IMR-90 (cell line): ENCODE results near the gene CORO1C. TPM values are rescaled to one million over a fixed set of nuclear protein-coding genes. Genes with fewer than 3 reads are reported as not detected.
A peak's percentile ranks its signal among the peaks of the same experiment; 100 is the strongest.

Experiments
- ATAC-seq: fragments of 200-7000 bp; cut with Tn5 transposase; 2 replicates; pipeline ENCODE4 v1.9.1; 2020; ENCODE audit warnings: low read depth, mild to moderate bottlenecking, moderate library complexity
- BruUV-seq: library from RNA; stranded (reverse); fragments of 400-500 nt; replicated peaks from 2 replicates; lab custom pipeline; 2021; lab: Mats Ljungman, UMichigan
- CTCF ChIA-PET: fragments of 300-600 bp; formaldehyde crosslinking; extraction: SDS; loops from one replicate; lab custom pipeline; 2021; ENCODE audit warnings: antibody characterized with exemption; lab: Yijun Ruan, JAX
- POLR2A ChIA-PET: fragments of 300-600 bp; sonication (Branson Sonifier 250); formaldehyde crosslinking; loops from one replicate; lab custom pipeline; 2022; ENCODE audit warnings: antibody characterized with exemption; ENCODE audit not compliant: unreplicated experiment; lab: Charles Lee
- DNase-seq: peaks from one replicate; pipeline ENCODE4 v3.0.0; 2013
- H2AFZ ChIP-seq: replicated peaks from 2 replicates; pipeline ENCODE3; 2013; ENCODE audit warnings: low read length, mild to moderate bottlenecking; ENCODE audit not compliant: poor library complexity
- H2AK5ac ChIP-seq: 2 replicates; pipeline ENCODE4 v1.6.1; 2013; ENCODE audit warnings: low read depth, low read length, inconsistent platforms
- H2AK9ac ChIP-seq: replicated peaks from 2 replicates; pipeline ENCODE3; 2013; ENCODE audit warnings: mild to moderate bottlenecking, low read depth, low read length, moderate library complexity; ENCODE audit not compliant: poor library complexity
- H2BK120ac ChIP-seq: 2 replicates; pipeline ENCODE4 v1.6.1; 2013; ENCODE audit warnings: low read depth, low read length, inconsistent platforms
- H2BK15ac ChIP-seq: 3 replicates; pipeline ENCODE4 v1.6.1; 2013; ENCODE audit warnings: low read depth, low read length, inconsistent platforms
- H2BK20ac ChIP-seq: 2 replicates; pipeline ENCODE4 v1.6.1; 2013; ENCODE audit warnings: low read depth, mild to moderate bottlenecking, inconsistent platforms, low read length, moderate library complexity
- H2BK5ac ChIP-seq: 2 replicates; pipeline ENCODE4 v1.6.1; 2013; ENCODE audit warnings: mild to moderate bottlenecking, low read depth, low read length, inconsistent platforms; ENCODE audit not compliant: poor library complexity, severe bottlenecking
- H3K14ac ChIP-seq: replicated peaks from 2 replicates; pipeline ENCODE4 v1.6.1; 2013; ENCODE audit warnings: low read depth, low read length, inconsistent platforms
- H3K18ac ChIP-seq: 2 replicates; pipeline ENCODE4 v1.6.1; 2013; ENCODE audit warnings: low read depth, low read length, control low read depth
- H3K23ac ChIP-seq: 2 replicates; pipeline ENCODE4 v1.6.1; 2013; ENCODE audit warnings: low read depth, low read length, inconsistent platforms
- H3K27ac ChIP-seq: 2 replicates; pipeline ENCODE4 v1.5.1; 2013; ENCODE audit warnings: mild to moderate bottlenecking, control low read depth, low read length; ENCODE audit not compliant: insufficient read depth
- H3K27me3 ChIP-seq: 2 replicates; pipeline ENCODE4 v1.6.1; 2013; ENCODE audit warnings: low read length; ENCODE audit not compliant: control insufficient read depth, insufficient read depth
- H3K36me3 ChIP-seq: 2 replicates; pipeline ENCODE4 v1.6.1; 2013; ENCODE audit warnings: low read length, mixed read lengths; ENCODE audit not compliant: control insufficient read depth, insufficient read depth
- H3K4ac ChIP-seq: 2 replicates; pipeline ENCODE4 v1.6.1; 2013; ENCODE audit warnings: low read depth, low read length, inconsistent platforms
- H3K4me1 ChIP-seq: 2 replicates; pipeline ENCODE4 v1.6.1; 2013; ENCODE audit warnings: low read length, mixed read lengths; ENCODE audit not compliant: control insufficient read depth, insufficient read depth
- H3K4me2 ChIP-seq: 2 replicates; pipeline ENCODE4 v1.6.1; 2013; ENCODE audit warnings: low read depth, mild to moderate bottlenecking, control low read depth, low read length, moderate library complexity
- H3K4me3 ChIP-seq: 2 replicates; pipeline ENCODE4 v1.5.1; 2013; ENCODE audit warnings: low read depth, mild to moderate bottlenecking, control low read depth, low read length, moderate library complexity; ENCODE audit not compliant: insufficient read depth
- H3K56ac ChIP-seq: 2 replicates; pipeline ENCODE4 v1.6.1; 2013; ENCODE audit warnings: low read length, inconsistent platforms; ENCODE audit not compliant: insufficient read depth; ENCODE audit errors: extremely low read depth
- H3K79me1 ChIP-seq, 2 experiments: 2 replicates each; pipeline ENCODE4 v1.6.1; 2013; ENCODE audit warnings: low read length in 2 of 2, inconsistent platforms in 1 of 2, low read depth in 1 of 2
- H3K9ac ChIP-seq: 2 replicates; pipeline ENCODE4 v1.6.1; 2013; ENCODE audit warnings: low read depth, low read length, control low read depth
- H3K9me1 ChIP-seq: 2 replicates; pipeline ENCODE4 v1.6.1; 2013; ENCODE audit warnings: low read length, inconsistent platforms; ENCODE audit not compliant: insufficient read depth
- H3K9me3 ChIP-seq: 2 replicates; pipeline ENCODE4 v1.6.1; 2013; ENCODE audit warnings: low read length; ENCODE audit not compliant: control insufficient read depth, insufficient read depth
- H4K20me1 ChIP-seq: 2 replicates; pipeline ENCODE4 v1.6.1; 2013; ENCODE audit warnings: low read length, inconsistent platforms; ENCODE audit not compliant: insufficient read depth
- H4K5ac ChIP-seq: 2 replicates; pipeline ENCODE4 v1.6.1; 2013; ENCODE audit warnings: mild to moderate bottlenecking, low read depth, low read length, control low read depth
- H4K8ac ChIP-seq, 2 experiments: 2 replicates each; pipeline ENCODE4 v1.6.1; 2013; ENCODE audit warnings: low read depth in 2 of 2, low read length in 2 of 2, control low read depth in 1 of 2, inconsistent platforms in 1 of 2
- H4K91ac ChIP-seq: 2 replicates; pipeline ENCODE4 v1.6.1; 2013; ENCODE audit warnings: low read depth, low read length, inconsistent platforms; ENCODE audit not compliant: insufficient read depth
- BHLHE40 ChIP-seq: fragments of 150-350 bp; IDR thresholded peaks from 2 replicates; pipeline ENCODE4 v1.6.1; 2016; ENCODE audit warnings: mild to moderate bottlenecking, low read depth, low read length
- CEBPB ChIP-seq: IDR thresholded peaks from 2 replicates; pipeline ENCODE4 v1.6.1; 2012; ENCODE audit warnings: low read depth, low read length, improper control_type of control experiment
- MAZ ChIP-seq: IDR thresholded peaks from 2 replicates; pipeline ENCODE4 v1.6.1; 2012; ENCODE audit warnings: low read depth, mild to moderate bottlenecking, low read length, improper control_type of control experiment, moderate library complexity, borderline replicate concordance
- NFE2L2 ChIP-seq: fragments of 150-350 bp; IDR thresholded peaks from 2 replicates; pipeline ENCODE4 v1.6.1; 2016; ENCODE audit warnings: low read depth, mild to moderate bottlenecking, low read length
- RAD21 ChIP-seq: IDR thresholded peaks from 2 replicates; pipeline ENCODE4 v1.6.1; 2012; ENCODE audit warnings: low read length, improper control_type of control experiment
- RCOR1 ChIP-seq: IDR thresholded peaks from 2 replicates; pipeline ENCODE4 v1.6.1; 2012; ENCODE audit warnings: mild to moderate bottlenecking, low read length, improper control_type of control experiment; ENCODE audit not compliant: insufficient replicate concordance
- USF2 ChIP-seq: fragments of 150-350 bp; IDR thresholded peaks from 2 replicates; pipeline ENCODE4 v1.6.1; 2017; ENCODE audit warnings: mild to moderate bottlenecking, antibody characterized with exemption, low read length, low read depth
- WGBS, 2 experiments: methylation state at CpG; one replicate each; pipeline versions ENCODE4 v1.1.5 to v1.1.7; 2013; ENCODE audit warnings: missing lambda C conversion rate in 2 of 2; ENCODE audit not compliant: insufficient read length in 1 of 2; ENCODE audit errors: extremely low coverage in 2 of 2; 5-methylcytosine and 5-hydroxymethylcytosine counted together
- dilution Hi-C: fragments of 300-500 bp; cut with HindIII; formaldehyde crosslinking; loops from one replicate; pipeline ENCODE4 v1.14.3; 2018; ENCODE audit warnings: low sequenced_read_pairs; ENCODE audit not compliant: unreplicated experiment
- in situ Hi-C: fragments of 300-500 bp; cut with MboI; formaldehyde crosslinking; loops from 3 replicates; pipeline ENCODE4 v1.14.3; 2019; ENCODE audit warnings: low sequenced_read_pairs, inconsistent platforms, mixed read lengths
- intact Hi-C: fragments of 100-400 bp; cut with micrococcal nuclease; formaldehyde crosslinking; loops from 2 replicates; pipeline ENCODE4 v1.10.0; 2022
- polyA plus RNA-seq, 3 experiments: library from polyadenylated mRNA; depleted of rRNA; stranded (reverse); fragments of >200 nt; gene quantifications; 2 replicates each; pipeline ENCODE4 v1.2.3, GENCODE V29; 2012; ENCODE audit warnings: low replicate concordance in 1 of 3
- total RNA-seq: library from RNA; depleted of rRNA; stranded (reverse); fragments of >200 nt; gene quantifications from 2 replicates; pipeline ENCODE4 v1.2.3, GENCODE V29; 2012
- TF ChIP-seq, protein P1 (sequence below): fragments of 150-350 bp; IDR thresholded peaks from 2 replicates; pipeline ENCODE4 v1.6.1; 2016; ENCODE audit warnings: low read depth, mild to moderate bottlenecking, low read length, moderate library complexity, borderline replicate concordance

The CORO1C gene
- total and polyA plus RNA-seq, 2 of the 4 experiments (the other 2 are of a cell fraction) = 675 to 1,100 TPM

- 100% methylated on average over 1 of the region's 6 CpGs; no CpG with 5 or more reads in 1 of the 2 experiments for WGBS, 2 experiments
- Histone ChIP-seq H3K9me3 (no peaks in the 10 kb centered on the region), H4K8ac (peak overlapping the region in 1 of 2 experiments; percentile 62; a peak in 2 of 4 replicates), H3K4me2 (peak overlapping the region; percentile 14), H2AFZ (no peak overlapping the region), H2BK20ac (peak overlapping the region; percentile 35; the same call in 1 of the 2 replicates), H2AK5ac (peak overlapping the region; percentile 77; the same call in 1 of the 2 replicates), H2BK5ac (peak overlapping the region; percentile 74), H4K20me1 (peaks cover 58% of the 10 kb centered on the region), H3K56ac (no peak overlapping the region), H3K27ac (peak overlapping the region; percentile 90; the same call in 1 of the 2 replicates), H3K23ac (peak overlapping the region; percentile 75), H3K79me1 (peaks cover 4 to 27% of the 10 kb centered on the region in 2 experiments; a peak in 3 of 4 replicates), H3K27me3 (no peaks in the 10 kb centered on the region), H4K91ac (no peak overlapping the region; the same call in 1 of the 2 replicates), H2AK9ac (no peak overlapping the region), H2BK120ac (peak overlapping the region; percentile 10), H3K18ac (peak overlapping the region; percentile 69), H3K9ac (peak overlapping the region; percentile 31; the same call in 1 of the 2 replicates), H3K4me3 (no peak overlapping the region), H4K5ac (peak overlapping the region; percentile 52), H3K36me3 (peaks cover 4% of the 10 kb centered on the region), H3K9me1 (peaks cover 8% of the 10 kb centered on the region), H2BK15ac (no peak overlapping the region), H3K4me1 (peaks cover 27% of the 10 kb centered on the region), H3K4ac (peak overlapping the region; percentile 69), H3K14ac (peak overlapping the region; percentile 64; the same call in 1 of the 2 replicates)
- ATAC-seq (no peak), DNase-seq (no peak)
- TF ChIP-seq NFE2L2 (no peak), MAZ (no peak), BHLHE40 (no peak), USF2 (no peak), RCOR1 (no peak), CEBPB (no peak), RAD21 (no peak)
- TF ChIP-seq, protein P1, sequence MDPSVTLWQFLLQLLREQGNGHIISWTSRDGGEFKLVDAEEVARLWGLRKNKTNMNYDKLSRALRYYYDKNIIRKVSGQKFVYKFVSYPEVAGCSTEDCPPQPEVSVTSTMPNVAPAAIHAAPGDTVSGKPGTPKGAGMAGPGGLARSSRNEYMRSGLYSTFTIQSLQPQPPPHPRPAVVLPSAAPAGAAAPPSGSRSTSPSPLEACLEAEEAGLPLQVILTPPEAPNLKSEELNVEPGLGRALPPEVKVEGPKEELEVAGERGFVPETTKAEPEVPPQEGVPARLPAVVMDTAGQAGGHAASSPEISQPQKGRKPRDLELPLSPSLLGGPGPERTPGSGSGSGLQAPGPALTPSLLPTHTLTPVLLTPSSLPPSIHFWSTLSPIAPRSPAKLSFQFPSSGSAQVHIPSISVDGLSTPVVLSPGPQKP = no peak
- intact Hi-C loops = no loop called here
- CTCF ChIA-PET = interaction anchor here (0.6 to 0.8 kb wide), 2 partner anchors 143 to 1677 kb away, joined by 4 to 5 read pairs; no protein-coding TSS in a partner anchor
- dilution Hi-C loops = no loop called here
- POLR2A ChIA-PET = no interaction called here
- no TSS peak for BruUV-seq
- in situ Hi-C loops = no loop called here
Observed at GRCh38 chr12:108686780-108687179, 44.5 kb downstream of the CORO1C start.
